ENCODE measurements around the gene BCAP31.

GRCh38 chrX:153763298-153763932 lies 39.2 kb upstream of the BCAP31 start:
- TF ChIP-seq CTCF (conservative IDR thresholded peaks at IDR 0.05; ENCODE audit: low read depth, low read length) (no peak), EZH2 (IDR thresholded peaks at IDR 0.05; ENCODE audit: low read length, unreplicated experiment) (no peak), EZH2phosphoT487 (IDR thresholded peaks at IDR 0.05; ENCODE audit: borderline replicate concordance, low read length) (no peak)

All from PC-3 (cell line).